Panc1 (cell line): Measurements from ENCODE around the gene ITGAD.

Experiments used
- SIN3A ChIP-seq: IDR thresholded peaks from 2 replicates; pipeline ENCODE4 v1.6.1; 2012; ENCODE audit warnings: low read depth, mild to moderate bottlenecking, low read length, moderate library complexity, borderline replicate concordance; ENCODE audit not compliant: insufficient read depth
- TF ChIP-seq, protein P1 (sequence below): fragments of 450-650 bp; IDR thresholded peaks from 2 replicates; pipeline ENCODE4 v1.5.1; 2017; ENCODE audit warnings: mild to moderate bottlenecking

- no peak for TF ChIP-seq SIN3A
- TF ChIP-seq, protein P1, sequence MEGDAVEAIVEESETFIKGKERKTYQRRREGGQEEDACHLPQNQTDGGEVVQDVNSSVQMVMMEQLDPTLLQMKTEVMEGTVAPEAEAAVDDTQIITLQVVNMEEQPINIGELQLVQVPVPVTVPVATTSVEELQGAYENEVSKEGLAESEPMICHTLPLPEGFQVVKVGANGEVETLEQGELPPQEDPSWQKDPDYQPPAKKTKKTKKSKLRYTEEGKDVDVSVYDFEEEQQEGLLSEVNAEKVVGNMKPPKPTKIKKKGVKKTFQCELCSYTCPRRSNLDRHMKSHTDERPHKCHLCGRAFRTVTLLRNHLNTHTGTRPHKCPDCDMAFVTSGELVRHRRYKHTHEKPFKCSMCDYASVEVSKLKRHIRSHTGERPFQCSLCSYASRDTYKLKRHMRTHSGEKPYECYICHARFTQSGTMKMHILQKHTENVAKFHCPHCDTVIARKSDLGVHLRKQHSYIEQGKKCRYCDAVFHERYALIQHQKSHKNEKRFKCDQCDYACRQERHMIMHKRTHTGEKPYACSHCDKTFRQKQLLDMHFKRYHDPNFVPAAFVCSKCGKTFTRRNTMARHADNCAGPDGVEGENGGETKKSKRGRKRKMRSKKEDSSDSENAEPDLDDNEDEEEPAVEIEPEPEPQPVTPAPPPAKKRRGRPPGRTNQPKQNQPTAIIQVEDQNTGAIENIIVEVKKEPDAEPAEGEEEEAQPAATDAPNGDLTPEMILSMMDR, result no peak
Measured at GRCh38 chr16:31429314-31429713, 36.2 kb downstream of the ITGAD start.
